Measurements from ENCODE around the gene DIP2C. TPM values are rescaled to one million over a fixed set of nuclear protein-coding genes. Genes with fewer than 3 reads are reported as not detected.
"Not testable (repeated sequence)": the region's sequence is repeated elsewhere in the genome, so short reads cannot be mapped to it uniquely, and the experiment has no call there.

DIP2C gene
- total RNA-seq, 6 experiments from 2014 or later, result 23.2 to 28.9 (median 26.3) TPM

- Mint-ChIP-seq H3K9me3 (no peaks in the 10 kb centered on the region), H3K4me1 (ENCODE audit: low read depth) (peaks cover 38% of the 10 kb centered on the region), H3K4me3 (no peak overlapping the region), H3K27me3 (ENCODE audit: insufficient read depth) (no peaks in the 10 kb centered on the region; the same call in 1 of the 2 replicates), H3K27ac (no peak overlapping the region), H3K36me3 (ENCODE audit: low read depth) (peaks cover 22% of the 10 kb centered on the region)
- no peak for TF ChIP-seq CTCF (IDR thresholded peaks at IDR 0.05)
- no peak for DNase-seq
Observed at GRCh38 chr10:368579-369220, 320.8 kb downstream of the DIP2C start.

GRCh38 chr10:368107-368506 lies 321.4 kb downstream of the DIP2C start:
- DNase-seq; H3K4me3 Mint-ChIP-seq; H3K27ac Mint-ChIP-seq; H3K27me3 Mint-ChIP-seq (ENCODE audit: insufficient read depth); H3K9me3 Mint-ChIP-seq: not testable (repeated sequence)
- H3K4me1 Mint-ChIP-seq (ENCODE audit: low read depth), result peaks cover 32% of the 10 kb centered on the region
- H3K36me3 Mint-ChIP-seq (ENCODE audit: low read depth), result peaks cover 22% of the 10 kb centered on the region

GRCh38 chr10:367636-368035 lies 321.8 kb downstream of the DIP2C start:
- peaks cover 22% of the 10 kb centered on the region for H3K36me3 Mint-ChIP-seq (ENCODE audit: low read depth)
- no peaks in the 10 kb centered on the region for H3K9me3 Mint-ChIP-seq
- TF ChIP-seq CTCF (IDR thresholded peaks at IDR 0.05), result no peak
- DNase-seq, result no peak
- H3K4me3 Mint-ChIP-seq, result no peak overlapping the region
- no peak overlapping the region for H3K27ac Mint-ChIP-seq
- H3K27me3 Mint-ChIP-seq (ENCODE audit: insufficient read depth), result peaks cover 2% of the 10 kb centered on the region; the same call in 1 of the 2 replicates
- H3K4me1 Mint-ChIP-seq (ENCODE audit: low read depth), result peaks cover 27% of the 10 kb centered on the region

- peaks cover 19% of the 10 kb centered on the region for H3K4me1 Mint-ChIP-seq (ENCODE audit: low read depth)
Observed at GRCh38 chr10:366186-366585, 323.3 kb downstream of the DIP2C start.

GRCh38 chr10:364267-364775 lies 325.1 kb downstream of the DIP2C start:
- no peak for DNase-seq
- Mint-ChIP-seq H3K36me3 (ENCODE audit: low read depth) (peaks cover 26% of the 10 kb centered on the region), H3K4me1 (ENCODE audit: low read depth) (0 out of 2 replicates have a peak, but pooled peaks cover under 1% of the 10 kb centered on the region), H3K9me3 (no peaks in the 10 kb centered on the region), H3K27me3 (ENCODE audit: insufficient read depth) (peaks cover 2% of the 10 kb centered on the region), H3K27ac (no peak overlapping the region), H3K4me3 (no peak overlapping the region)
- TF ChIP-seq CTCF (IDR thresholded peaks at IDR 0.05), result no peak

More at GRCh38 chr10:366186-366585, 323.3 kb downstream of the DIP2C start:
- Mint-ChIP-seq H3K4me3 (no peak overlapping the region), H3K27ac (no peak overlapping the region), H3K36me3 (ENCODE audit: low read depth) (peaks cover 28% of the 10 kb centered on the region), H3K27me3 (ENCODE audit: insufficient read depth) (peaks cover 2% of the 10 kb centered on the region; the same call in 1 of the 2 replicates), H3K9me3 (no peaks in the 10 kb centered on the region)
- TF ChIP-seq CTCF (IDR thresholded peaks at IDR 0.05), result no peak
- no peak for DNase-seq

GRCh38 chr10:363152-363551 lies 326.3 kb downstream of the DIP2C start:
- Mint-ChIP-seq H3K4me3 (no peak overlapping the region), H3K36me3 (ENCODE audit: low read depth) (peaks cover 28% of the 10 kb centered on the region), H3K27ac (no peak overlapping the region), H3K9me3 (no peaks in the 10 kb centered on the region), H3K4me1 (ENCODE audit: low read depth) (no peaks in the 10 kb centered on the region), H3K27me3 (ENCODE audit: insufficient read depth) (peaks cover 2% of the 10 kb centered on the region)
- DNase-seq, result no peak
- no peak for TF ChIP-seq CTCF (IDR thresholded peaks at IDR 0.05)

Measured in HFFc6 (cell line).